IMR-90 (cell line): ENCODE measurements around the gene LYPD6B. TPM values are rescaled to one million over a fixed set of nuclear protein-coding genes. Genes with fewer than 3 reads are reported as not detected.

Source experiments
- ATAC-seq: fragments of 200-7000 bp; cut with Tn5 transposase; 2 replicates; pipeline ENCODE4 v1.9.1; 2020; ENCODE audit warnings: low read depth, mild to moderate bottlenecking, moderate library complexity
- BruUV-seq: library from RNA; stranded (reverse); fragments of 400-500 nt; replicated peaks from 2 replicates; lab custom pipeline; 2021; lab: Mats Ljungman, UMichigan
- CTCF ChIA-PET: fragments of 300-600 bp; formaldehyde crosslinking; extraction: SDS; loops from one replicate; lab custom pipeline; 2021; ENCODE audit warnings: antibody characterized with exemption; lab: Yijun Ruan, JAX
- POLR2A ChIA-PET: fragments of 300-600 bp; sonication (Branson Sonifier 250); formaldehyde crosslinking; loops from one replicate; lab custom pipeline; 2022; ENCODE audit warnings: antibody characterized with exemption; ENCODE audit not compliant: unreplicated experiment; lab: Charles Lee
- DNase-seq: peaks from one replicate; pipeline ENCODE4 v3.0.0; 2013
- H2AFZ ChIP-seq: replicated peaks from 2 replicates; pipeline ENCODE3; 2013; ENCODE audit warnings: low read length, mild to moderate bottlenecking; ENCODE audit not compliant: poor library complexity
- H2AK5ac ChIP-seq: 2 replicates; pipeline ENCODE4 v1.6.1; 2013; ENCODE audit warnings: low read depth, low read length, inconsistent platforms
- H2AK9ac ChIP-seq: replicated peaks from 2 replicates; pipeline ENCODE3; 2013; ENCODE audit warnings: mild to moderate bottlenecking, low read depth, low read length, moderate library complexity; ENCODE audit not compliant: poor library complexity
- H2BK120ac ChIP-seq: 2 replicates; pipeline ENCODE4 v1.6.1; 2013; ENCODE audit warnings: low read depth, low read length, inconsistent platforms
- H2BK15ac ChIP-seq: 3 replicates; pipeline ENCODE4 v1.6.1; 2013; ENCODE audit warnings: low read depth, low read length, inconsistent platforms
- H2BK20ac ChIP-seq: 2 replicates; pipeline ENCODE4 v1.6.1; 2013; ENCODE audit warnings: low read depth, mild to moderate bottlenecking, inconsistent platforms, low read length, moderate library complexity
- H2BK5ac ChIP-seq: 2 replicates; pipeline ENCODE4 v1.6.1; 2013; ENCODE audit warnings: mild to moderate bottlenecking, low read depth, low read length, inconsistent platforms; ENCODE audit not compliant: poor library complexity, severe bottlenecking
- H3K14ac ChIP-seq: replicated peaks from 2 replicates; pipeline ENCODE4 v1.6.1; 2013; ENCODE audit warnings: low read depth, low read length, inconsistent platforms
- H3K18ac ChIP-seq: 2 replicates; pipeline ENCODE4 v1.6.1; 2013; ENCODE audit warnings: low read depth, low read length, control low read depth
- H3K23ac ChIP-seq: 2 replicates; pipeline ENCODE4 v1.6.1; 2013; ENCODE audit warnings: low read depth, low read length, inconsistent platforms
- H3K27ac ChIP-seq: 2 replicates; pipeline ENCODE4 v1.5.1; 2013; ENCODE audit warnings: mild to moderate bottlenecking, control low read depth, low read length; ENCODE audit not compliant: insufficient read depth
- H3K27me3 ChIP-seq: 2 replicates; pipeline ENCODE4 v1.6.1; 2013; ENCODE audit warnings: low read length; ENCODE audit not compliant: control insufficient read depth, insufficient read depth
- H3K36me3 ChIP-seq: 2 replicates; pipeline ENCODE4 v1.6.1; 2013; ENCODE audit warnings: low read length, mixed read lengths; ENCODE audit not compliant: control insufficient read depth, insufficient read depth
- H3K4ac ChIP-seq: 2 replicates; pipeline ENCODE4 v1.6.1; 2013; ENCODE audit warnings: low read depth, low read length, inconsistent platforms
- H3K4me1 ChIP-seq: 2 replicates; pipeline ENCODE4 v1.6.1; 2013; ENCODE audit warnings: low read length, mixed read lengths; ENCODE audit not compliant: control insufficient read depth, insufficient read depth
- H3K4me2 ChIP-seq: 2 replicates; pipeline ENCODE4 v1.6.1; 2013; ENCODE audit warnings: low read depth, mild to moderate bottlenecking, control low read depth, low read length, moderate library complexity
- H3K4me3 ChIP-seq: 2 replicates; pipeline ENCODE4 v1.5.1; 2013; ENCODE audit warnings: low read depth, mild to moderate bottlenecking, control low read depth, low read length, moderate library complexity; ENCODE audit not compliant: insufficient read depth
- H3K56ac ChIP-seq: 2 replicates; pipeline ENCODE4 v1.6.1; 2013; ENCODE audit warnings: low read length, inconsistent platforms; ENCODE audit not compliant: insufficient read depth; ENCODE audit errors: extremely low read depth
- H3K79me1 ChIP-seq, 2 experiments: 2 replicates each; pipeline ENCODE4 v1.6.1; 2013; ENCODE audit warnings: low read length in 2 of 2, inconsistent platforms in 1 of 2, low read depth in 1 of 2
- H3K9ac ChIP-seq: 2 replicates; pipeline ENCODE4 v1.6.1; 2013; ENCODE audit warnings: low read depth, low read length, control low read depth
- H3K9me1 ChIP-seq: 2 replicates; pipeline ENCODE4 v1.6.1; 2013; ENCODE audit warnings: low read length, inconsistent platforms; ENCODE audit not compliant: insufficient read depth
- H3K9me3 ChIP-seq: 2 replicates; pipeline ENCODE4 v1.6.1; 2013; ENCODE audit warnings: low read length; ENCODE audit not compliant: control insufficient read depth, insufficient read depth
- H4K20me1 ChIP-seq: 2 replicates; pipeline ENCODE4 v1.6.1; 2013; ENCODE audit warnings: low read length, inconsistent platforms; ENCODE audit not compliant: insufficient read depth
- H4K5ac ChIP-seq: 2 replicates; pipeline ENCODE4 v1.6.1; 2013; ENCODE audit warnings: mild to moderate bottlenecking, low read depth, low read length, control low read depth
- H4K8ac ChIP-seq, 2 experiments: 2 replicates each; pipeline ENCODE4 v1.6.1; 2013; ENCODE audit warnings: low read depth in 2 of 2, low read length in 2 of 2, control low read depth in 1 of 2, inconsistent platforms in 1 of 2
- H4K91ac ChIP-seq: 2 replicates; pipeline ENCODE4 v1.6.1; 2013; ENCODE audit warnings: low read depth, low read length, inconsistent platforms; ENCODE audit not compliant: insufficient read depth
- BHLHE40 ChIP-seq: fragments of 150-350 bp; IDR thresholded peaks from 2 replicates; pipeline ENCODE4 v1.6.1; 2016; ENCODE audit warnings: mild to moderate bottlenecking, low read depth, low read length
- FOS ChIP-seq: fragments of 150-350 bp; IDR thresholded peaks from 2 replicates; pipeline ENCODE4 v1.6.1; 2016; ENCODE audit warnings: low read depth, low read length
- MAZ ChIP-seq: IDR thresholded peaks from 2 replicates; pipeline ENCODE4 v1.6.1; 2012; ENCODE audit warnings: low read depth, mild to moderate bottlenecking, low read length, improper control_type of control experiment, moderate library complexity, borderline replicate concordance
- POLR2A ChIP-seq: IDR thresholded peaks from 2 replicates; pipeline ENCODE4 v1.6.1; 2012; ENCODE audit warnings: mild to moderate bottlenecking, low read depth, low read length
- WGBS, 2 experiments: methylation state at CpG; one replicate each; pipeline versions ENCODE4 v1.1.5 to v1.1.7; 2013; ENCODE audit warnings: missing lambda C conversion rate in 2 of 2; ENCODE audit not compliant: insufficient read length in 1 of 2; ENCODE audit errors: extremely low coverage in 2 of 2; 5-methylcytosine and 5-hydroxymethylcytosine counted together
- dilution Hi-C: fragments of 300-500 bp; cut with HindIII; formaldehyde crosslinking; loops from one replicate; pipeline ENCODE4 v1.14.3; 2018; ENCODE audit warnings: low sequenced_read_pairs; ENCODE audit not compliant: unreplicated experiment
- in situ Hi-C: fragments of 300-500 bp; cut with MboI; formaldehyde crosslinking; loops from 3 replicates; pipeline ENCODE4 v1.14.3; 2019; ENCODE audit warnings: low sequenced_read_pairs, inconsistent platforms, mixed read lengths
- intact Hi-C: fragments of 100-400 bp; cut with micrococcal nuclease; formaldehyde crosslinking; loops from 2 replicates; pipeline ENCODE4 v1.10.0; 2022
- polyA plus RNA-seq, 3 experiments: library from polyadenylated mRNA; depleted of rRNA; stranded (reverse); fragments of >200 nt; gene quantifications; 2 replicates each; pipeline ENCODE4 v1.2.3, GENCODE V29; 2012; ENCODE audit warnings: low replicate concordance in 1 of 3
- total RNA-seq: library from RNA; depleted of rRNA; stranded (reverse); fragments of >200 nt; gene quantifications from 2 replicates; pipeline ENCODE4 v1.2.3, GENCODE V29; 2012

The LYPD6B gene
- total and polyA plus RNA-seq, 2 of the 4 experiments (the other 2 are of a cell fraction): 0.05 TPM; not detected in 1

DNA sequence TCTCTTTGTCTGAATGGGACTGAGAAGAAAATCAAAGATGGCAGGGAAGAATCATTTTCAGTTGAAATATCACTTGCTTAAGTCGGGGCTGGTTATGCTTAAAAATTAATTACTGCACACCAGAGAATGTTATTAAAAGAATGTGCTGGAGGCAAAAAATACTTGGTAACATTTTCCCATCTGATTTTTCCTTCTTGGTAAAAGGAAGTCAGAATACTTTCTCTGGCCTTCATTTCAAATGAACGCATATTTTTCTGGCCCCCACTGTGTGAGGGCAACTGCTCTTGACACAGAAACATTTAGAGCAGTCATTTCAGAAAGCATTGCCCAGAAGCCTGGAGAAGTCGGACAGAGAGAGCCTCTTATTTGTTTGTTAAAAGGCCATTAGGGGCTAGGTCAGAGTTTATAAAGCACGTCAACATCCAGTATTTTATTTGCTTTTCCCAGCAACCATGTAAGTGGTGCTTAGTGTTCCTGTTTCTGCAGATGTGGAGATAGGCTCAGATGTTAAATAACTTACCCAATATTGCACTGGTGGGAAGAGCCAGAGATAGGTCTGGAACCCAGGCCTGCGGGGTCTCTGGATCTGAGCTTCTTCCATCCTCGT, 32.9 kb upstream of the LYPD6B start:
- H3K9me3 ChIP-seq: no peaks in the 10 kb centered on the region
- H3K36me3 ChIP-seq: no peaks in the 10 kb centered on the region
- ATAC-seq (no peak), DNase-seq (no peak)
- TF ChIP-seq BHLHE40: no peak
- TF ChIP-seq POLR2A: no peak
- TF ChIP-seq FOS: no peak
- TF ChIP-seq MAZ: no peak
- 55% methylated on average over 2 of the region's 6 CpGs; no CpG with 5 or more reads in 1 of the 2 experiments for WGBS, 2 experiments
- H2BK120ac ChIP-seq: no peak overlapping the region
- CTCF ChIA-PET: no interaction called here
- no peak overlapping the region for H3K23ac ChIP-seq
- no peak overlapping the region for H4K91ac ChIP-seq
- dilution Hi-C loops: no loop called here
- H2BK20ac ChIP-seq: no peak overlapping the region
- intact Hi-C loops: no loop called here
- H4K5ac ChIP-seq: no peak overlapping the region
- no peak overlapping the region for H3K9ac ChIP-seq
- H2BK5ac ChIP-seq: no peak overlapping the region
- H2BK15ac ChIP-seq: no peak overlapping the region
- H3K4ac ChIP-seq: no peak overlapping the region
- H2AK9ac ChIP-seq: no peak overlapping the region
- no peaks in the 10 kb centered on the region for H3K9me1 ChIP-seq
- no peaks in the 10 kb centered on the region for H4K20me1 ChIP-seq
- H3K4me2 ChIP-seq: no peak overlapping the region
- no peak overlapping the region for H3K27ac ChIP-seq
- H3K18ac ChIP-seq: no peak overlapping the region
- no peak overlapping the region for H3K56ac ChIP-seq
- H4K8ac ChIP-seq: no peak overlapping the region
- peaks cover 7% of the 10 kb centered on the region for H3K27me3 ChIP-seq
- H3K4me1 ChIP-seq: no peaks in the 10 kb centered on the region
- H2AK5ac ChIP-seq: no peak overlapping the region
- POLR2A ChIA-PET: no interaction called here
- H3K4me3 ChIP-seq: no peak overlapping the region
- H3K14ac ChIP-seq: no peak overlapping the region
- in situ Hi-C loops: no loop called here
- H3K79me1 ChIP-seq: no peaks in the 10 kb centered on the region
- H2AFZ ChIP-seq: no peak overlapping the region
- BruUV-seq: no TSS peak
